ACHN (cell line): Measurements from ENCODE around the gene ORAI1.
"Not testable (repeated sequence)": the region's sequence is repeated elsewhere in the genome, so short reads cannot be mapped to it uniquely, and the experiment has no call there.

Experiments
- DNase-seq: peaks from one replicate; pipeline ENCODE4 v3.0.0-alpha.2; 2015
- in situ Hi-C: cut with HindIII; loops from 2 replicates; pipeline ENCODE4 v1.10.0; 2017; ENCODE audit warnings: low sequenced_read_pairs, low pct_ligation_motif_present, low pct_unique_long_range_greater_than_20kb

ORAI1 gene

DNA sequence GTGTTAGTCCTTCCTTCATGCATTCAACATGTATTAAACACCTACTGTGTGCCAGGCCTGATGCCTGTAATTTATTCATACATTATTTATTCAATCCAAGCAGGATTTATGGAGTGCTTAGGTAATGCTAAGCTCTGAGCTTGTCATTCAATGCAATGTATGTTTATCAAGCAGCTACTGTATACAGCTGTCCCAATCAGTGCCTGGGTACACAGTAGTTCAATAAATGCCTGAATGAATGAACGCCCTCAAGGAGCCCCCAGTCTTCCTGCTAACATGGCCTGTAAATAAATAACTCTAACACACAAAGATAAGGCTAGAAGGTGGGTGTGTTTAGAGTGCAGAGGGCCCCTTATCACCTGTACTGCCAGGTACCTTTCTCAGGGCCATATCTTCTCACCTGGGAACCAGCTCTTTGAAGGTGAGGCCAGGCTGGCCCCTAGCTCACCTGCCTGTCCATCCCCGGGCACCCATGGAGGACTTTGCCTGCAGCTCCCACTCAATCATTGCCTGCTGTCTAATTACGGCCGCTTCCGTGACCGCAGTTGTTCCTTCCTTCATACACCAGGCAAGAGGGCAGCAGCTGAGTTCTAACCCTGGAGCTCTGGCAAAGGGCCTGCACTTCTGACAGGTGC lies 25.5 kb upstream of the ORAI1 start:
- DNase-seq: no peak
- in situ Hi-C loops: no loop called here

- DNase-seq: no peak
These were observed 23.6 kb upstream of the ORAI1 start for GRCh38 chr12:121602766-121603165.

GRCh38 chr12:121603581-121603980 lies 22.7 kb upstream of the ORAI1 start:
- no peak for DNase-seq
- in situ Hi-C loops: no loop called here

More at GRCh38 chr12:121602766-121603165, 23.6 kb upstream of the ORAI1 start:
- in situ Hi-C loops: no loop called here

DNA sequence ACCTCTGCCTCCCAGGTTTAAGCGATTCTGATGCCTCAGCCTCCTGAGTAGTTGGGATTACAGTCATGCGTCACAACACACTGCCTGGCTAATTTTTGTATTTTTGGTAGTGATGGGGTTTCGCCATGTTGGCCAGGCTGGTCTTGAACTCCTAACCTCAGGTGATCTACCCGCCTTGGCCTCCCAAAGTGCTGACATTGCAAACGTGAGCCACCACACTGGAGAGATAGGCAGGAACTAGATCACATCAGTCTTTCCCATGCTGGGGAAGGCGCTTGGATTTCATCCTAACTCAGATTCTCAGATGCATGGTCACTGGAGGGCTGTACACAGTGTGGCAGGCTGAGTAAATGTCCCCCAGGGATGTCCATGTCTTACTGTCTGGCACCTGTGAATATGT lies 18.0 kb upstream of the ORAI1 start:
- no peak for DNase-seq
- in situ Hi-C loops: no loop called here

- in situ Hi-C loops: no loop called here
- DNase-seq: no peak
These were observed 15.8 kb upstream of the ORAI1 start for GRCh38 chr12:121610239-121611149.

GRCh38 chr12:121611306-121611705 lies 15.0 kb upstream of the ORAI1 start:
- in situ Hi-C loops: no loop called here
- DNase-seq: no peak

DNA sequence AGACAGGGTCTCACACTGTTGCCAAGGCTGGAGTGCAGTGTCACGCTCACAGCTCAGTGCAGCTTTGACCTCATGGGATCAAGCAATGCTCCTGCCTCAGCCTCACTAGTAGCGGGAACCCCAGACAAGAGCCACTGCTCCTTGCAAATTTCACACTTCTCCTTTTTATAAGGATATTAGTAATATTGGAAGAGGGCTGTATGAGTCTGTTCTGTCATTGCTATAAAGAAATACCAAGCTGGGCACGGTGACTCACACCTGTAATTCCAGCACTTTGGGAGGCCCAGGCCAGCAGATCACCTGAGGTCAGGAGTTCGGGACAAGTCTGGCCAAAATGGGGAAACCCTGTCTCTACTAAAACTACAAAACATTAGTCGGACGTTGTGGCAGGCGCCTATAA lies 12.9 kb upstream of the ORAI1 start:
- in situ Hi-C loops: no loop called here
- DNase-seq: no peak

- in situ Hi-C loops: no loop called here
- no peak for DNase-seq
These were observed 11.4 kb upstream of the ORAI1 start for GRCh38 chr12:121614872-121615467.

DNA sequence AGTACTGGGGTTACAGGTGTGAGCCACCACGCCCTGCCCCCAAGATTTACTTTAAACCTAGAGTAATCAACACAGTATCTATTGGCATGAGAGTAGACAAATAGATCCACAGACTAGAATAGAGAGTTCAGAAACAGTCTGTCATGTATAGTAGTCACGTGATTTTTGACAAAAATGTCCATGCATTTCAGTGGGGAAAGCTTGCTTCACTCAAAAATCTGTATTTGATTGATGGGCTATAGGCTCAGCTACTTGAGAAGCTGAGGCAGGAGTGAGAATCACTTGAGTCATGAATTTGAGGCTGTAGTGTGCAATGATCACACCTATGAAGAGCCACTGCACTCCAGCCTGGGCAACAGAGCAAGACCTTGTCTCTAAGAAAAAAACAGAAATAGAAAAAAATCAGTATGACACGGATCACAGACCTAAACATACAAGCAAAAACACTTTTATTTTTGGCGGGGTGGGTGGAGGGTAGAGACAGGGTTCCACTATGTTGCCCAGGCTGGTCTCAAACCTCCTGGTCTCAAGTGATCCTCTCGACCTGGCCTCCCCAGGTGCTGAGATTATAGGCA lies 7.6 kb upstream of the ORAI1 start:
- in situ Hi-C loops: no loop called here
- no peak for DNase-seq

GRCh38 chr12:121620333-121620891 lies 5.9 kb upstream of the ORAI1 start:
- in situ Hi-C loops: no loop called here
- no peak for DNase-seq

- peak; percentile 87 for DNase-seq
- in situ Hi-C loops: no loop called here
These were observed 717 bp downstream of the ORAI1 start for GRCh38 chr12:121626853-121627640.

GRCh38 chr12:121628037-121628436 lies 1.7 kb downstream of the ORAI1 start:
- in situ Hi-C loops: no loop called here
- DNase-seq: no peak

GRCh38 chr12:121628536-121628935 lies 2.2 kb downstream of the ORAI1 start:
- DNase-seq: no peak
- in situ Hi-C loops: no loop called here

DNA sequence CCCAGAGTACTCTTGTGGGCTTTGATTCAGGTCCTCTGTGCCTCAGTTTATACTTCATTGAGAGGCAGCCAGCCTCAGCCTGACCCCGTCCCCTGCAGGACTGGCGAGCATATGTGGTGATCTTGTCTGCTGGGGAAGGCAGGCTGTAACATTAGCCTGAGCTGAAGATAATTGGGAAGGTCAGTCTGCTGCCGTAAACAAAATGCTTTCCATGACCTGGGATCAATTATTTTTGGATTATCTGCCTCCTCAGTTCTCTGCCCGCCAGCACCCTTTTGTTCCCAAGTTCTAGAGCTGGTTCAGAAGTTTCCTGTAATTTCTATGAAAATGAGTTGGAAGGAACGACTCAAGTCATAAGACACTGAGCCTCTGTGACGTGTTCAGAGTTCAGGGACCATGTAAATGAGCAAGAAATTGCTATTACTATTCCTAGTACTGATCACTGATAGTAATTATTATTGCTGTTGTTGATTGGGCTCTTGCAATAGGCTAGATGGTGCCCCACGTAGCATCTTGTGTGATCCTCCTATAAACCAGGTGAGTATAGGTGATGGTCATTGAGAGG lies 4.5 kb downstream of the ORAI1 start:
- in situ Hi-C loops: no loop called here
- DNase-seq: no peak

- DNase-seq: no peak
- in situ Hi-C loops: no loop called here
These were observed 6.0 kb downstream of the ORAI1 start for GRCh38 chr12:121632069-121632970.

DNA sequence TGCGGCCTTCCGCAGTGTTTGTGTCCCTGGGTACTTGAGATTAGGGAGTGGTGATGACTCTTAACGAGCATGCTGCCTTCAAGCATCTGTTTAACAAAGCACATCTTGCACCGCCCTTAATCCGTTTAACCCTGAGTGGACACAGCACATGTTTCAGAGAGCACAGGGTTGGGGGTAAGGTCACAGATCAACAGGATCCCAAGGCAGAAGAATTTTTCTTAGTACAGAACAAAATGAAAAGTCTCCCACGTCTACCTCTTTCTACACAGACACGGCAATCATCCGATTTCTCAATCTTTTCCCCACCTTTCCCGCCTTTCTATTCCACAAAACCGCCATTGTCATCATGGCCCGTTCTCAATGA lies 7.5 kb downstream of the ORAI1 start:
- DNase-seq, in situ Hi-C loops: not testable (repeated sequence)

DNA sequence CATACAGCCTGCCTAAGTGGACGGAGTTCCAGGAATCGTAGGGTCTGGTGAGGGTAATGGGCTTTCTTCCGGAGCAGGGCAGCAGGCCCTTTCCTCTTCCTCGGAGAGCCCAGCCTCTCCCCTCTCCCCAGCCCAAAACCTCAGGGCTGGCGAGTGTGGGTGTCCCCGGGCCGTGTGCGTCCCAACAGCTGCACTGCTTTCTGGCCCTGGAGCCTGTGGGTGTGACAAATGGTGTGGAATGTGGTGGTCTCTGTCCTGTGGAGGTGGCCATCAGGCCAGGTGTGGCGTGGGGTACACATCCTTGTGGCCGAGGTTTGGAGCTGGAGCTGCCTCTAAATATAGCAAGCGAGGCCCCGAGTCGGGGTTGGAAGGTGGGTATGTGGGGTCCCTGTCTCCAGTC lies 8.5 kb downstream of the ORAI1 start:
- in situ Hi-C loops: no loop called here
- DNase-seq: no peak
